Breast epithelium (tissue), 3 donors: ENCODE measurements around the gene C10orf120.

Experiments
- POLR2A ChIP-seq: fragments of 450-650 bp; IDR thresholded peaks from one replicate; pipeline ENCODE4 v1.6.1; 2016; ENCODE audit warnings: antibody characterized with exemption, mild to moderate bottlenecking, moderate library complexity
- TF ChIP-seq, protein P1 (sequence below), 3 donors: fragments of 450-650 bp; IDR thresholded peaks; one replicate each; pipeline ENCODE4 v1.5.1; 2016 to 2017; ENCODE audit warnings: antibody characterized with exemption in 3 of 3, mild to moderate bottlenecking in 3 of 3, moderate library complexity in 3 of 3

DNA sequence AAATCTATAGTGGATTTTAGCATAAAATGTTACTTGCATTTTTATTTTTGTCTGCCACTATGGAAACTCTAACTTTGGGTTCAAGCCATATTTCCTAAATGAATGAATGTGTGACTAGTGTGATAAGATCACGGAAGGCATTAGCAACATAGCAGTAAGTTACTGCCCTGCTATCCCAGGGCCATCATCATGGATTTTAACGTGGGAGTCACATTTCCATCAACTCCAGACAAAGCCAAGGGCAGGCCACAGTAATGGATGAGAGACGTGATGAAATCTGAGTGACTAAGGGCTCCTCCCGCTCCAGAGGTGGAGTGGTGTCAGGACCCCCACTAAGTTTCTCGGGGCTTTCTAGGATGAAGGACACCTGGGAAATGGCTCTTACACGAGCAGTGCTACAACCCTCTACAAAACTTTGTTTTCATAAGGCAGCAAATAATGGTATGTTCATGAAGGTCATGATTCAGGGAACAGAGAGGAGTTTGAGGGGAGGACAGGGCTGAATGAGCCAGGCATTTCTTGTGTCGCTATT is 34.3 kb downstream of the C10orf120 start:
- TF ChIP-seq, protein P1, sequence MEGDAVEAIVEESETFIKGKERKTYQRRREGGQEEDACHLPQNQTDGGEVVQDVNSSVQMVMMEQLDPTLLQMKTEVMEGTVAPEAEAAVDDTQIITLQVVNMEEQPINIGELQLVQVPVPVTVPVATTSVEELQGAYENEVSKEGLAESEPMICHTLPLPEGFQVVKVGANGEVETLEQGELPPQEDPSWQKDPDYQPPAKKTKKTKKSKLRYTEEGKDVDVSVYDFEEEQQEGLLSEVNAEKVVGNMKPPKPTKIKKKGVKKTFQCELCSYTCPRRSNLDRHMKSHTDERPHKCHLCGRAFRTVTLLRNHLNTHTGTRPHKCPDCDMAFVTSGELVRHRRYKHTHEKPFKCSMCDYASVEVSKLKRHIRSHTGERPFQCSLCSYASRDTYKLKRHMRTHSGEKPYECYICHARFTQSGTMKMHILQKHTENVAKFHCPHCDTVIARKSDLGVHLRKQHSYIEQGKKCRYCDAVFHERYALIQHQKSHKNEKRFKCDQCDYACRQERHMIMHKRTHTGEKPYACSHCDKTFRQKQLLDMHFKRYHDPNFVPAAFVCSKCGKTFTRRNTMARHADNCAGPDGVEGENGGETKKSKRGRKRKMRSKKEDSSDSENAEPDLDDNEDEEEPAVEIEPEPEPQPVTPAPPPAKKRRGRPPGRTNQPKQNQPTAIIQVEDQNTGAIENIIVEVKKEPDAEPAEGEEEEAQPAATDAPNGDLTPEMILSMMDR (IDR thresholded peaks at IDR 0.05): no peak
- no peak for TF ChIP-seq POLR2A
